ENCODE data around the gene UMODL1. TPM values are rescaled to one million over a fixed set of nuclear protein-coding genes. Genes with fewer than 3 reads are reported as not detected.

UMODL1 gene
- total and polyA plus RNA-seq, 2 donors (not counting 3 experiments of a cell fraction or from before 2014, with no cell fraction given): not detected

- H2AFZ ChIP-seq (ENCODE audit: low read depth, low read length): no peak overlapping the region
- BruUV-seq (replicated peaks): no TSS peak
- no peaks in the 10 kb centered on the region for H3K36me3 ChIP-seq (ENCODE audit: control insufficient read depth in 2 of 2, extremely low read depth in 1 of 2, insufficient read depth in 2 of 2, low read length in 2 of 2)
- no peak overlapping the region for H3K9ac ChIP-seq (replicated peaks; ENCODE audit: extremely low read depth, insufficient read depth, low read length)
- TF ChIP-seq CTCF (IDR thresholded peaks at IDR 0.05; ENCODE audit: extremely low read depth in 1 of 2, insufficient read depth in 1 of 2, low read depth in 1 of 2, low read length in 2 of 2): no peak
- TF ChIP-seq JUN (IDR thresholded peaks at IDR 0.05; ENCODE audit: borderline replicate concordance, insufficient read depth, insufficient read length, low read depth): no peak
- TF ChIP-seq POLR2A (IDR thresholded peaks at IDR 0.05; ENCODE audit: low read depth, low read length): no peak
- no peak for TF ChIP-seq EZH2 (IDR thresholded peaks at IDR 0.05; ENCODE audit: borderline replicate concordance, low read depth, low read length, severe bottlenecking)
- TF ChIP-seq MYC (IDR thresholded peaks at IDR 0.05; ENCODE audit: low read depth, low read length): no peak
- no peak for TF ChIP-seq MAX (IDR thresholded peaks at IDR 0.05; ENCODE audit: insufficient read depth, insufficient read length)
- no peak for TF ChIP-seq GATA2 (IDR thresholded peaks at IDR 0.05; ENCODE audit: insufficient read depth, insufficient read length, low read depth, low read length)
- TF ChIP-seq POLR2AphosphoS5 (IDR thresholded peaks at IDR 0.05; ENCODE audit: insufficient read depth, low read depth, low read length): no peak
- no peak for TF ChIP-seq FOS (IDR thresholded peaks at IDR 0.05; ENCODE audit: borderline replicate concordance, insufficient read depth, low read length)
- no peaks in the 10 kb centered on the region for H3K9me1 ChIP-seq (replicated peaks; ENCODE audit: control insufficient read depth, extremely low read depth, insufficient read depth, low read length)
- no peak overlapping the region for H3K4me3 ChIP-seq (replicated peaks in 1 of 3; ENCODE audit: insufficient read depth in 1 of 3, low read depth in 1 of 3, low read length in 3 of 3)
- dilution Hi-C loops (cut with MboI; ENCODE audit: extremely low pct_ligation_motif_present, low sequenced_read_pairs): no loop called here
- no peak overlapping the region for H3K27ac ChIP-seq (ENCODE audit: insufficient read depth, low read depth, low read length)
- ChIA-PET CTCF (interaction anchor here (1.0 to 3.8 kb wide), 3 partner anchors 68 to 216 kb away, joined by 4 to 108 read pairs (median 6); no protein-coding TSS in a partner anchor), POLR2A (no interaction called here)
- H3K27me3 ChIP-seq (ENCODE audit: control insufficient read depth in 2 of 2, insufficient read depth in 2 of 2, low read length in 2 of 2): no peaks in the 10 kb centered on the region
- no peaks in the 10 kb centered on the region for H3K4me1 ChIP-seq (ENCODE audit: control insufficient read depth, extremely low read depth, insufficient read depth, low read length)
- DNase-seq (ENCODE audit: low read depth, low spot score) (no peak), FAIRE-seq (no peak)
- H3K9me3 ChIP-seq (replicated peaks; ENCODE audit: control insufficient read depth, insufficient read depth, low read length): no peaks in the 10 kb centered on the region
- no peak overlapping the region for H3K4me2 ChIP-seq (ENCODE audit: insufficient read depth, low read length)
- intact Hi-C loops (cut with micrococcal nuclease): no loop called here
- no peaks in the 10 kb centered on the region for H3K79me2 ChIP-seq (ENCODE audit: control insufficient read depth, insufficient read depth, low read length)
- H4K20me1 ChIP-seq (replicated peaks; ENCODE audit: control insufficient read depth, extremely low read depth, insufficient read depth, low read length): no peaks in the 10 kb centered on the region
Measured at GRCh38 chr21:42165901-42166300, 94.8 kb downstream of the UMODL1 start.

Measured in endothelial cell of umbilical vein (primary cell).